ENCODE data around the gene ILK.

The ILK gene

DNA sequence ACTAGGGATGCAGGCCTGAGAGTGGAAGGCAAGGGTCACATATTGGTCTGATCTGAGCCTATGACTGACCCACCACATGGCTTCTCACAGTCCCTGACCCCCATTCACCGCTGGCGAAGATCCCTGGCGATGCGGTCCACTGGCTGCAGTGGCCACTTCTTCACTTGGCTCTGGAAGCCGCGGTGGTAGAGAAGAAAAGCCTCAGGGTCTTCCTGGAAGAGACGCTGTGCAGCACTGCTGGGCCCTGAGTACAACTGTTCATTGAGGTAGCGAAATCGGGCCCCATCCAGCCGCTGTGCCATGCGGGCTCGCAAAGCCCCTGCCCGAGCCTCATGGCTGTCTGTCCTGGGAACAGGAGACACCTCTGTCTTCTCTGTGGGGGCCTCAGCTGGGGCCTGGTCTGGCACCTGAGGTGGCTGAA, 2.5 kb upstream of the ILK start:
- no peak for FAIRE-seq
- no peak for DNase-seq (ENCODE audit: insufficient read length, low spot score)
- TF ChIP-seq, protein P1, sequence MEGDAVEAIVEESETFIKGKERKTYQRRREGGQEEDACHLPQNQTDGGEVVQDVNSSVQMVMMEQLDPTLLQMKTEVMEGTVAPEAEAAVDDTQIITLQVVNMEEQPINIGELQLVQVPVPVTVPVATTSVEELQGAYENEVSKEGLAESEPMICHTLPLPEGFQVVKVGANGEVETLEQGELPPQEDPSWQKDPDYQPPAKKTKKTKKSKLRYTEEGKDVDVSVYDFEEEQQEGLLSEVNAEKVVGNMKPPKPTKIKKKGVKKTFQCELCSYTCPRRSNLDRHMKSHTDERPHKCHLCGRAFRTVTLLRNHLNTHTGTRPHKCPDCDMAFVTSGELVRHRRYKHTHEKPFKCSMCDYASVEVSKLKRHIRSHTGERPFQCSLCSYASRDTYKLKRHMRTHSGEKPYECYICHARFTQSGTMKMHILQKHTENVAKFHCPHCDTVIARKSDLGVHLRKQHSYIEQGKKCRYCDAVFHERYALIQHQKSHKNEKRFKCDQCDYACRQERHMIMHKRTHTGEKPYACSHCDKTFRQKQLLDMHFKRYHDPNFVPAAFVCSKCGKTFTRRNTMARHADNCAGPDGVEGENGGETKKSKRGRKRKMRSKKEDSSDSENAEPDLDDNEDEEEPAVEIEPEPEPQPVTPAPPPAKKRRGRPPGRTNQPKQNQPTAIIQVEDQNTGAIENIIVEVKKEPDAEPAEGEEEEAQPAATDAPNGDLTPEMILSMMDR (IDR thresholded peaks at IDR 0.05; ENCODE audit: insufficient read depth, missing control alignments) = no peak

DNA sequence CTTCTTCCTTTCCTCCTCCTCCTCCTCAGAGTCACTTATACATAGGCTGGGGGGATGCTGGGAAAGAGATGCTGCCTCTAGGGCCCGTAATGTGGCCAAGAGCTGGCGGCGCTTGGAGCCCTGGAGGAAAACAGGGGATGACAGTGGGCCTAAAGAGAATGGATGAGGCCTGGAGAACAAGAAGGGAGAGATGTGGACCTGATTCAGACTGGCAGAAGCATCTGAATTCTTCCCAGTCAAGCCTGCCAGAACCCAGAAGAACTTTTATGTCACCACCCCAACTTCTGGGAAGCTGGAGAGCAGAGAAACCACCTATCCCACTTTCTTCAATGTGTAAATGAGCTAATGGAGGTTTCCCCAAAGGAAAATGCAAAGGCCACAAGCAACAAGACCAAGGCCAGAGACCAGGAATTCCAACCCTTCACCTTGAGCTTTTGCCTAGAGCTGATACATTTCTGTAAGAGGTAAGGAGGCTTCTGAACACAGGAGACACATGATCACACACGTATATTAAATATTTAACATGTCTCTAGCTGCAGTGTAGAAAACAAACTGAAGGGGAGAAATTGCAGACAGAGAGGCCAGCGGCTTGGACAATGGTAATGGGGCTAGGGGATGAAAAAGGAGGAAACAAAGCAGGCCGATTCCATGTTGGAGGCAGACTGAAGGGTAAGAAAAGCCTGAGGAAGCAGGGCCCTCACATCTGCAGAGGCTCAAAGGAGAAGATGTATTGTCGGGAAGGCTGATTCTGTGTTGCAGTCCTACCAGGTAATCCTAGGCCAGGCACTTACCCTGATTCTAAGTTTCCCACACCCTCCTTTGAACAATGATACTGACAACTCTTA, 1.3 kb upstream of the ILK start:
- no peak for FAIRE-seq
- no peak for DNase-seq (ENCODE audit: insufficient read length, low spot score)
- TF ChIP-seq, protein P1 (IDR thresholded peaks at IDR 0.05; ENCODE audit: insufficient read depth, missing control alignments) = no peak

DNA sequence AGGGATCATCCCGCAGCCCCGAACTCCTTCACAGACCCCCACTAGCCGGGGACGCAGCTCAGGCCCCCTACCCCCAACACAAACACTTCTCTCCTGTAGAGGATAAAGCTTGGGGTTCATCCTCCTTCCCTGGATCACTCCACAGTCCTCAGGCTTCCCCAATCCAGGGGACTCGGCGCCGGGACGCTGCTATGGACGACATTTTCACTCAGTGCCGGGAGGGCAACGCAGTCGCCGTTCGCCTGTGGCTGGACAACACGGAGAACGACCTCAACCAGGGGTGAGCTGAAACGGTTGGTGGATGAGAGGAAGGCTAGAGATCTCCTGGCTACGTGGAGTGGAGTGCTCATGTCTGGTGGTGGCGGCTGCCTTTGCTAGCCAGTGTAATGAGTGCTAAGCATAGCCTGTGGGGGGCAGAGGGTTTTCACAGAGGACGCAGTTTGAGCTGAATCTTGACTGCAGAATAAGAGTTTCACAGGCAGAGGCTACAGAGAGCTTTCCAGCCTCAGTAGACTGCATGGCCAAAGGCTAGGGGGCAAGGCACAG, 580 bp downstream of the ILK start:
- no peak for FAIRE-seq
- no peak for DNase-seq (ENCODE audit: insufficient read length, low spot score)
- TF ChIP-seq, protein P1 (IDR thresholded peaks at IDR 0.05; ENCODE audit: insufficient read depth, missing control alignments) = peak; percentile 8

DNA sequence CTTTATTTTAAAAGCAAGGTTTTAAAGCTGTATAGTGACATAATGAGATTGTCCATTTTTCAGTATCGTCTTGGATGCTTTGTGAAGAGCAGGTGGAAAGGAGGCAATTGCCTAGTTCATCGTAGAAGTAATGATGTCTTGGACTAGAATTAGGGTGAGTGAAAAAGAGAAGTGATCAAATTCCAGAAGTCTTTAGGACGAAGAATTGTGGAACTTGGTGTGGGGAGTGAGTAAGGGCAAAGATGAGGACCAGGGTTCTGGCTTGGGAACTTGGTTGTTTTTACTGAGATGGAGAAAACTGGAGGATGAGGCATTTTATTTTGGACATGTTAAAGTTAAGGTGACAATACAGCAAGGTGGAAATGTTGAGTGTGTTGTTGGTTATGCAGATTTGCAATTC, 1.2 kb downstream of the ILK start:
- no peak for FAIRE-seq
- TF ChIP-seq, protein P1 (IDR thresholded peaks at IDR 0.05; ENCODE audit: insufficient read depth, missing control alignments) = no peak
- no peak for DNase-seq (ENCODE audit: insufficient read length, low spot score)

DNA sequence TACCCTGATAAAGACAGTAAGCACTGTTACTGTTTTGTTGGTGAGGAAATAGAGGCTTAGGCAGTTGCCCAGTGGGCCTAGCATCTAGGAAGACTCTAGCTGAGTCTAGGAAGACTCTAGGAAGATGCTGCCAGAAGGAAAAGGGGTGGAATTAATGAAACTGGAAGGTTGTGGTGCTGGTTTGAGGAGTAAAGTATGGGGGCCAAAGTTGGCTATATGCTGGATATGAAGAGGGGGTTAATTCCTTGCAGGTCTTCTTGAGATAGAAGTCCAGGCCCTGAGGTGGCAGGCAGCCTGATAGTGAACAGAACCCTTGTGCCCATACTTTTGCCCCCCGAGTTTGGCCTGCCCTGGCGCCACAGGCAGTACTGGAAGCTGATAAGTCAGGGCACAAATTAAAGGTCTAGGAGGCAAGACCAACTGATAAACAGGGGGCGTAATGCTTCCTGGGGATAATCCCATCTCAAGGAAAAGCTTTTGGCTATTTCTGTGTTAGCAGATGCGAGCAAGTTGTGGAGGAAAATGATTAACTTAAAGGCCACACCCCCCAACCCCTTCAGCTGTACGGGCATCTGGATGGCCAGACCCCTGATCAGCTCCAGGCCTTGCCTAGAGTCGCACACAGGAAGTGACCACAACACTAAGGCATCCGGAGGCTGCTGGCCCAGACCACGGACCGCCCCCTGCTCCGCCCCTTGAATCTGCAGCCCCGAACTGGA, 3.1 kb downstream of the ILK start:
- no peak for FAIRE-seq
- TF ChIP-seq, protein P1 (IDR thresholded peaks at IDR 0.05; ENCODE audit: insufficient read depth, missing control alignments) = no peak
- no peak for DNase-seq (ENCODE audit: insufficient read length, low spot score)

DNA sequence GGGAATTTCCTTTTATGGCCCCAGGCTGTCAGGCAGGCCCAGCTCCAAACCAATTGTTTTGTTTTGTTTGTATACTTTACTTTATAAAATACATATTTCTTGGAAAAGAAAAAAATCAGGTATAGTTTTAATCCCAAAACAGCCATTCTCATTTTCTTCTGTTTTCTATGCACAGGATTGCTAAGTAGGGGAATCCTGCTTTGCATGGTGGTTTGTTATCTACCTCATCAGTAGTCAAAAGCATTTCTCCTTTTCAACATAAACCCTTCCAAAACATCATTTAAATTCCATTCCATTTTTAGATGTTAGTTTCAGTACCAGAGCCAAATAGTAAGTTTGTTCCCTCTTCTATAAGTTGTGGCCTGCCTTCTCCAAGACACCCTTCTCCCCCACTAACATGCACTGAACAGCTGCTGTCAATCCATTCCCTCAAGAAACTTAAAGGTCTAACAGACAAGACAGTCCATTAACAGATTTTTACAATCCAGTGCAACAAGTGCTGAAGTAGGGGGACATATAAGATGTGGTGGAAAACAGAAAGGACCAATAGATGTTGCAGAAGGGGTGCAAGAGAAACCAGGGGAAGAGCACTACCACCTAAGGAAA, 3.7 kb downstream of the ILK start:
- FAIRE-seq = no peak
- no peak for DNase-seq (ENCODE audit: insufficient read length, low spot score)
- TF ChIP-seq, protein P1 (IDR thresholded peaks at IDR 0.05; ENCODE audit: insufficient read depth, missing control alignments) = no peak

All from D721Med (cell line).